Keratinocyte (primary cell): ENCODE data around the gene TPCN2. TPM values are rescaled to one million over a fixed set of nuclear protein-coding genes. Genes with fewer than 3 reads are reported as not detected.

Experiments
- DNase-seq: peaks from one replicate; pipeline ENCODE4 v3.0.0-alpha.2; 2011; ENCODE audit warnings: low read depth, missing footprints, low spot score
- FAIRE-seq: peaks from 2 replicates; lab custom pipeline; 2011; peaks lifted over from hg19 to GRCh38; lab: Jason Lieb, UNC
- H2AFZ ChIP-seq: 2 replicates; pipeline ENCODE4 v1.6.0; 2012; ENCODE audit warnings: low read length, control low read depth, inconsistent platforms; ENCODE audit not compliant: control insufficient read depth
- H3K27ac ChIP-seq: 2 replicates; pipeline ENCODE4 v1.5.1; 2011; ENCODE audit warnings: low read length; ENCODE audit not compliant: control insufficient read depth, insufficient read depth
- H3K27me3 ChIP-seq: 3 replicates; pipeline ENCODE4 v1.6.0; 2011; ENCODE audit warnings: low read length; ENCODE audit not compliant: control insufficient read depth, insufficient read depth; ENCODE audit errors: extremely low read depth
- H3K36me3 ChIP-seq, 2 experiments: 2 replicates in 1 of 2; 3 replicates in 1 of 2; pipeline ENCODE4 v1.5.1; 2011; ENCODE audit warnings: low read length in 2 of 2, mild to moderate bottlenecking in 1 of 2; ENCODE audit not compliant: control insufficient read depth in 2 of 2, insufficient read depth in 2 of 2; ENCODE audit errors: extremely low read depth in 1 of 2
- H3K4me1 ChIP-seq: 3 replicates; pipeline ENCODE4 v1.5.1; 2011; ENCODE audit warnings: low read length; ENCODE audit not compliant: control insufficient read depth, insufficient read depth; ENCODE audit errors: extremely low read depth
- H3K4me2 ChIP-seq: 3 replicates; pipeline ENCODE4 v1.6.0; 2011; ENCODE audit warnings: low read depth, low read length; ENCODE audit not compliant: control insufficient read depth, insufficient read depth; ENCODE audit errors: extremely low read depth
- H3K4me3 ChIP-seq, 3 experiments: fragments of 200-600 bp in 1 of 3; sonication (generic) in 1 of 3; 2 replicates in 2 of 3; 3 replicates in 1 of 3; pipeline ENCODE4 v1.5.1; 2011 to 2016; ENCODE audit warnings: low read length in 3 of 3, mild to moderate bottlenecking in 3 of 3, control low read depth in 2 of 3, inconsistent platforms in 1 of 3, low read depth in 1 of 3, mixed read lengths in 1 of 3, mixed run types in 1 of 3, moderate library complexity in 1 of 3; ENCODE audit not compliant: control insufficient read depth in 2 of 3, insufficient read depth in 2 of 3; ENCODE audit errors: extremely low read depth in 1 of 3
- H3K79me2 ChIP-seq: 2 replicates; pipeline ENCODE4 v1.6.0; 2012; ENCODE audit warnings: low read length; ENCODE audit not compliant: control insufficient read depth, insufficient read depth
- H3K9ac ChIP-seq: 3 replicates; pipeline ENCODE4 v1.6.0; 2011; ENCODE audit warnings: low read length; ENCODE audit not compliant: control insufficient read depth, insufficient read depth; ENCODE audit errors: extremely low read depth
- H3K9me1 ChIP-seq: 3 replicates; pipeline ENCODE4 v1.6.0; 2011; ENCODE audit warnings: low read length; ENCODE audit not compliant: control insufficient read depth, insufficient read depth; ENCODE audit errors: extremely low read depth
- H3K9me3 ChIP-seq: 2 replicates; pipeline ENCODE4 v1.5.1; 2012; ENCODE audit warnings: low read depth, low read length; ENCODE audit not compliant: control insufficient read depth
- H4K20me1 ChIP-seq: 3 replicates; pipeline ENCODE4 v1.6.0; 2011; ENCODE audit warnings: low read length; ENCODE audit not compliant: control insufficient read depth, insufficient read depth; ENCODE audit errors: extremely low read depth
- CTCF ChIP-seq, 3 experiments: IDR thresholded peaks in 1 of 3; conservative IDR thresholded peaks in 1 of 3; optimal IDR thresholded peaks in 1 of 3; 2 replicates in 2 of 3; 3 replicates in 1 of 3; pipeline versions ENCODE3 to v1.5.1; 2011; ENCODE audit warnings: low read length in 3 of 3, mild to moderate bottlenecking in 3 of 3, moderate library complexity in 2 of 3, control low read depth in 1 of 3, inconsistent platforms in 1 of 3; ENCODE audit not compliant: insufficient read depth in 2 of 3; ENCODE audit errors: extremely low read depth in 1 of 3
- EZH2 ChIP-seq: IDR thresholded peaks from one replicate; pipeline ENCODE4 v1.6.1; 2012; ENCODE audit warnings: inconsistent platforms, mild to moderate bottlenecking, low read length, moderate library complexity
- dilution Hi-C: fragments of 300-500 bp; cut with MboI; formaldehyde crosslinking; loops from one replicate; pipeline ENCODE4 v1.7.0; 2020; ENCODE audit warnings: low sequenced_read_pairs; ENCODE audit not compliant: extremely low pct_ligation_motif_present
- polyA plus RNA-seq, 5 experiments: library from polyadenylated mRNA; depleted of rRNA in 3 of 5; stranded (reverse) in 3 of 5; stranded (forward) in 1 of 5; unstranded in 1 of 5; fragments of >200 nt; gene quantifications; 1 replicate in 1 of 5; 2 replicates in 3 of 5; 3 replicates in 1 of 5; pipeline versions ENCODE4 v1.2.1 to v1.2.3, GENCODE V29; 2011 to 2012; ENCODE audit warnings: missing spikeins in 2 of 5, low read depth in 1 of 5, low replicate concordance in 1 of 5

TPCN2 gene
- polyA plus RNA-seq, 1 donor (not counting 4 experiments of a cell fraction or from before 2014, with no cell fraction given), result 7.7 TPM

- H3K9me1 ChIP-seq, result no peaks in the 10 kb centered on the region
- DNase-seq (no peak), FAIRE-seq (no peak)
- TF ChIP-seq CTCF (optimal IDR thresholded peaks at IDR 0.05 in 1 of 3, IDR thresholded peaks at IDR 0.05 in 1 of 3, conservative IDR thresholded peaks at IDR 0.05 in 1 of 3; ENCODE audit: extremely low read depth in 1 of 3, insufficient read depth in 2 of 3, low read length in 3 of 3) (no peak), EZH2 (no peak)
- H4K20me1 ChIP-seq, result no peaks in the 10 kb centered on the region
- peak overlapping the region; percentile 51 for H3K4me2 ChIP-seq
- H3K4me3 ChIP-seq, result peak overlapping the region in 2 of 3 experiments; percentile 6 to 7
- peaks cover 24% of the 10 kb centered on the region for H3K4me1 ChIP-seq
- H3K9me3 ChIP-seq, result no peaks in the 10 kb centered on the region
- peaks cover 72% of the 10 kb centered on the region for H3K79me2 ChIP-seq
- no peak overlapping the region for H2AFZ ChIP-seq
- H3K27ac ChIP-seq, result no peak overlapping the region
- H3K27me3 ChIP-seq, result no peaks in the 10 kb centered on the region
- H3K36me3 ChIP-seq, result peaks cover 10 to 16% of the 10 kb centered on the region in 2 experiments
- dilution Hi-C loops, result no loop called here
- H3K9ac ChIP-seq, result peak overlapping the region; percentile 47
Measured at GRCh38 chr11:69052343-69053168, 3.8 kb downstream of the TPCN2 start.

- Histone ChIP-seq H3K36me3 (peaks cover 10 to 21% of the 10 kb centered on the region in 2 experiments), H3K4me1 (peaks cover 24% of the 10 kb centered on the region), H3K9me1 (no peaks in the 10 kb centered on the region), H3K9ac (peak overlapping the region; percentile 47), H3K27ac (no peak overlapping the region), H2AFZ (no peak overlapping the region), H3K4me3 (peak overlapping the region in 1 of 3 experiments; percentile 6), H3K27me3 (no peaks in the 10 kb centered on the region), H3K9me3 (no peaks in the 10 kb centered on the region), H4K20me1 (no peaks in the 10 kb centered on the region), H3K79me2 (peaks cover 72% of the 10 kb centered on the region), H3K4me2 (peak overlapping the region; percentile 51)
- DNase-seq, result no peak
- dilution Hi-C loops, result no loop called here
- no peak for FAIRE-seq
- TF ChIP-seq CTCF (optimal IDR thresholded peaks at IDR 0.05 in 1 of 3, IDR thresholded peaks at IDR 0.05 in 1 of 3, conservative IDR thresholded peaks at IDR 0.05 in 1 of 3; ENCODE audit: extremely low read depth in 1 of 3, insufficient read depth in 2 of 3, low read length in 3 of 3) (no peak), EZH2 (no peak)
Measured at GRCh38 chr11:69053169-69053477, 4.4 kb downstream of the TPCN2 start.
